Measurements from ENCODE around the gene TMTC4.
A peak's percentile ranks its signal among the peaks of the same experiment; 100 is the strongest.

TMTC4 gene

GRCh38 chr13:100608489-100608888, 66.1 kb downstream of the TMTC4 start:
- Histone ChIP-seq H3K27me3 (no peaks in the 10 kb centered on the region), H3K36me3 (peaks cover 0 to 88% (median 54%) of the 10 kb centered on the region in 11 experiments; a peak in 17 of 22 replicates), H4K20me1 (no peaks in the 10 kb centered on the region), H3K9me3 (replicated peaks in 1 of 11) (no peaks in the 10 kb centered on the region), H3K4me2 (peak overlapping the region in 6 of 11 experiments; percentile 8 to 90 (median 66); a peak in 11 of 22 replicates), H3K27ac (peak overlapping the region in 3 of 11 experiments; percentile 23 to 46 (median 44); a peak in 5 of 22 replicates), H3K4me1 (peaks cover 11 to 77% (median 21%) of the 10 kb centered on the region in 10 experiments; a peak in 19 of 20 replicates), H3K4me3 (no peak overlapping the region), H3K9ac (no peak overlapping the region)
- TF ChIP-seq Cebpa-rat (IDR thresholded peaks at IDR 0.05), result no peak

- Histone ChIP-seq H3K9ac (no peak overlapping the region), H3K27me3 (no peaks in the 10 kb centered on the region), H3K4me3 (no peak overlapping the region), H3K4me1 (peaks cover 3 to 52% (median 13%) of the 10 kb centered on the region in 10 experiments; a peak in 19 of 20 replicates), H3K4me2 (peak overlapping the region in 3 of 11 experiments; percentile 4 to 59 (median 41); a peak in 4 of 22 replicates), H4K20me1 (no peaks in the 10 kb centered on the region), H3K9me3 (replicated peaks in 1 of 11) (no peaks in the 10 kb centered on the region), H3K27ac (peak overlapping the region in 2 of 11 experiments; percentile 1 to 20; a peak in 1 of 22 replicates), H3K36me3 (peaks cover 0 to 57% (median 43%) of the 10 kb centered on the region in 11 experiments; a peak in 17 of 22 replicates)
- no peak for TF ChIP-seq Cebpa-rat (IDR thresholded peaks at IDR 0.05)
These were observed 69.5 kb downstream of the TMTC4 start for GRCh38 chr13:100604918-100605710.

GRCh38 chr13:100602493-100603111, 72.0 kb downstream of the TMTC4 start:
- no peak overlapping the region for H3K4me3 ChIP-seq
- H3K9me3 ChIP-seq (replicated peaks in 1 of 11), result no peaks in the 10 kb centered on the region
- peaks cover 0 to 37% (median 26%) of the 10 kb centered on the region in 11 experiments; a peak in 17 of 22 replicates for H3K36me3 ChIP-seq
- no peak overlapping the region for H3K9ac ChIP-seq
- TF ChIP-seq Cebpa-rat (IDR thresholded peaks at IDR 0.05), result no peak
- H4K20me1 ChIP-seq, result no peaks in the 10 kb centered on the region
- H3K4me2 ChIP-seq, result no peak overlapping the region
- no peak overlapping the region for H3K27ac ChIP-seq
- no peaks in the 10 kb centered on the region for H3K27me3 ChIP-seq
- peaks cover 0 to 27% (median 2%) of the 10 kb centered on the region in 10 experiments; a peak in 8 of 20 replicates for H3K4me1 ChIP-seq

DNA sequence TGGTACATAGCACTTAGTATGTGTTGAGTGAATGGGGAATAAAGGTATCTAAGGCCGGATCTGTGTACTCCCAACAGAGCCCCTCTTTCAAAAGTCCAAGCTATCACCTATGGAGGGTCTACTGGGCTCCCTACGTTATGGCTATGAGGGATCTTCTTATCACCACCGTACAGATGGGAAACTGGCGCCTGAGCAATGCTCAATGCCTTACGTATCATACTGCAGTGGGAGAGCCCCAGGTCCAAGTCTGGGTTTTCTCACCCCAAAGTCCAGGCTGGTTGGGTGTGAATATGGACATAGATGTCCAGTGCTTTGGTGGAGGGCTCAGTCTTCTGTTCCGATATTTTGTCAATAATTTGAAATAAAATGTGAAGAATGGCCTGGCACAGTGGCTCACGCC, 72.9 kb downstream of the TMTC4 start:
- no peak for TF ChIP-seq Cebpa-rat (IDR thresholded peaks at IDR 0.05)
- Histone ChIP-seq H3K36me3 (peaks cover 0 to 29% (median 18%) of the 10 kb centered on the region in 11 experiments; a peak in 15 of 22 replicates), H3K4me3 (no peak overlapping the region), H3K4me2 (no peak overlapping the region), H4K20me1 (no peaks in the 10 kb centered on the region), H3K4me1 (peaks cover 0 to 24% (median 2%) of the 10 kb centered on the region in 10 experiments; a peak in 8 of 20 replicates), H3K9ac (no peak overlapping the region), H3K9me3 (replicated peaks in 1 of 11) (no peaks in the 10 kb centered on the region), H3K27ac (no peak overlapping the region), H3K27me3 (no peaks in the 10 kb centered on the region)

- H3K9ac ChIP-seq, result no peak overlapping the region
- H4K20me1 ChIP-seq, result no peaks in the 10 kb centered on the region
- TF ChIP-seq Cebpa-rat (IDR thresholded peaks at IDR 0.05), result no peak
- no peak overlapping the region for H3K4me2 ChIP-seq
- no peak overlapping the region for H3K4me3 ChIP-seq
- no peaks in the 10 kb centered on the region for H3K9me3 ChIP-seq (replicated peaks in 1 of 11)
- peaks cover 0 to 16% (median 2%) of the 10 kb centered on the region in 10 experiments; a peak in 8 of 20 replicates for H3K4me1 ChIP-seq
- no peaks in the 10 kb centered on the region for H3K27me3 ChIP-seq
- peaks cover 0 to 21% (median 10%) of the 10 kb centered on the region in 11 experiments; a peak in 11 of 22 replicates for H3K36me3 ChIP-seq
- H3K27ac ChIP-seq, result no peak overlapping the region
These were observed 73.7 kb downstream of the TMTC4 start for GRCh38 chr13:100600915-100601314.

GRCh38 chr13:100600461-100600860, 74.1 kb downstream of the TMTC4 start:
- no peak overlapping the region for H3K4me3 ChIP-seq
- H3K9me3 ChIP-seq (replicated peaks in 1 of 11), result peaks cover 0 to under 1% (median 0%) of the 10 kb centered on the region in 11 experiments; a peak in 2 of 22 replicates
- no peak for TF ChIP-seq Cebpa-rat (IDR thresholded peaks at IDR 0.05)
- H3K9ac ChIP-seq, result no peak overlapping the region
- H4K20me1 ChIP-seq, result no peaks in the 10 kb centered on the region
- no peak overlapping the region for H3K27ac ChIP-seq
- H3K36me3 ChIP-seq, result peaks cover 0 to 16% (median 6%) of the 10 kb centered on the region in 11 experiments; a peak in 10 of 22 replicates
- H3K4me1 ChIP-seq, result peaks cover 0 to 11% (median 2%) of the 10 kb centered on the region in 10 experiments; a peak in 8 of 20 replicates
- H3K27me3 ChIP-seq, result no peaks in the 10 kb centered on the region
- H3K4me2 ChIP-seq, result no peak overlapping the region

DNA sequence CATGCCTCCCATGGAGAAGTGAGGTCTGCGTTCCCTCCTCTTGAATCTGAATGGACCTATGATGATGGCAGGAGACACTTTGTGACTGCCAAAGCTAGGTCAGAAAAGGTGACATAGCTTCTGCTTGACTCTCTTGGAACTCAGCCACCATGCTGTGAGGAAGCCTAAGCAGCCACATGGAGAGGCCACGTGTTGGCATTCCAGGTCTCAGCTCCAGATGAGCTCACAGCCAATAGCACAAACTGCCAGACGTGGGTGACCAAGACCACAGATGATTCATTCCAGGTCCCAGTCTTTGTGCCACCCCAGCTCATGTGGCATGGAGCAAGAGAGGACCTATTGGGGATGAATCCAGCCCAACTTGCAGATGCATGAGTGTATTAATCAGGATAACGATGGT, 77.3 kb downstream of the TMTC4 start:
- H4K20me1 ChIP-seq, result no peaks in the 10 kb centered on the region
- no peak for TF ChIP-seq Cebpa-rat (IDR thresholded peaks at IDR 0.05)
- 0 out of 20 replicates have a peak, but pooled peaks cover 0 to under 1% (median 0%) of the 10 kb centered on the region in 10 experiments for H3K4me1 ChIP-seq

DNA sequence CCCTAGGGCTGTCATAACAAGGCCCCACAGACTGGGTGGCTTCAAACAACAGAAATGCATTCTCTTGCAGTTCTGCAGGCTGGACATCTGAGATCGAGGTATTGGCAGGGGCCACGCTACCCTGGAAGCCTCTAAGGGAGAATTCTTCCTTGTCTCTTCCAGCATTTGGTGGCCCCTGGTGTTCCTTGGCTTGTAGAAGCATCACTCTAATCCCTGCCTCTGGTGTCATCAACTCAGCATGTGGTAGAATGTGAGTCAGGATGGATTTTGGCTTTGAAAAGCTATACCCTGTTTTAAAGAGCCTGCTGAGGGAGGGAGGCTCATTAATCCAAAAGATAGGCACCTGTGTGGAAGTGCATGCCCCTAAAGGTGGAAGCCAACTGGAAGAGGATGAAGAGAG, 78.1 kb downstream of the TMTC4 start:
- no peaks in the 10 kb centered on the region for H3K36me3 ChIP-seq
- H3K9me3 ChIP-seq (replicated peaks in 1 of 11), result peaks cover 0 to 7% (median 0%) of the 10 kb centered on the region in 11 experiments; a peak in 4 of 22 replicates
- no peaks in the 10 kb centered on the region for H4K20me1 ChIP-seq
- H3K4me2 ChIP-seq, result no peak overlapping the region
- no peaks in the 10 kb centered on the region for H3K4me1 ChIP-seq
- H3K27me3 ChIP-seq, result no peaks in the 10 kb centered on the region
- H3K27ac ChIP-seq, result no peak overlapping the region
- no peak for TF ChIP-seq Cebpa-rat (IDR thresholded peaks at IDR 0.05)
- no peak overlapping the region for H3K4me3 ChIP-seq
- no peak overlapping the region for H3K9ac ChIP-seq

More for the DNA sequence above, 77.3 kb downstream of the TMTC4 start:
- peaks cover 0 to 7% (median 0%) of the 10 kb centered on the region in 11 experiments; a peak in 4 of 22 replicates for H3K9me3 ChIP-seq (replicated peaks in 1 of 11)
- H3K4me3 ChIP-seq, result no peak overlapping the region
- H3K27ac ChIP-seq, result no peak overlapping the region
- no peaks in the 10 kb centered on the region for H3K36me3 ChIP-seq
- H3K4me2 ChIP-seq, result no peak overlapping the region
- no peak overlapping the region for H3K9ac ChIP-seq
- H3K27me3 ChIP-seq, result no peaks in the 10 kb centered on the region

DNA sequence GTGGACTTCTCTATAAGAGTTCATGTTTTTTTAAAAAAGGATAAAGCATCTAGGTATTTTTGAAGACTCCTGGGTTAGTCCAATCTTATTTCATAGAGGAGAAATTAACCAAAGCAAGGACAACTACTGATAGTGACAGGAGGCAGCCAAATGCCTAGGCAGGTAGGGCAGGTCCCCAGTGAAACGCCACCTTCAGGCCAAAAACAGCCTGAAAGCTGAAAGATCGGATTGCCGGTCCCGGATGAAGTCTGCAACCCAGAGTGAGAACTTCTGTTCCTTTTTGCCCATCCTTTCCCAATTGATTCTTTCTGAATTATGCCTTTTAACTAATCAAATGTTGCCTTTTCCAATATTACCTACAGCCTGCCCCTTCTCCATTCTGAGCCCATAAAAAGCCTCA, 79.9 kb downstream of the TMTC4 start:
- Histone ChIP-seq H4K20me1 (no peaks in the 10 kb centered on the region), H3K27ac (no peak overlapping the region), H3K4me3 (no peak overlapping the region), H3K36me3 (no peaks in the 10 kb centered on the region), H3K4me2 (no peak overlapping the region), H3K4me1 (no peaks in the 10 kb centered on the region), H3K27me3 (no peaks in the 10 kb centered on the region), H3K9me3 (replicated peaks in 1 of 11) (peaks cover 0 to 7% (median 0%) of the 10 kb centered on the region in 11 experiments; a peak in 4 of 22 replicates), H3K9ac (no peak overlapping the region)
- TF ChIP-seq Cebpa-rat (IDR thresholded peaks at IDR 0.05), result no peak
